ENCODE results near the gene MAMDC4.
"Not testable (repeated sequence)": the region's sequence is repeated elsewhere in the genome, so short reads cannot be mapped to it uniquely, and the experiment has no call there.

The MAMDC4 gene

DNA sequence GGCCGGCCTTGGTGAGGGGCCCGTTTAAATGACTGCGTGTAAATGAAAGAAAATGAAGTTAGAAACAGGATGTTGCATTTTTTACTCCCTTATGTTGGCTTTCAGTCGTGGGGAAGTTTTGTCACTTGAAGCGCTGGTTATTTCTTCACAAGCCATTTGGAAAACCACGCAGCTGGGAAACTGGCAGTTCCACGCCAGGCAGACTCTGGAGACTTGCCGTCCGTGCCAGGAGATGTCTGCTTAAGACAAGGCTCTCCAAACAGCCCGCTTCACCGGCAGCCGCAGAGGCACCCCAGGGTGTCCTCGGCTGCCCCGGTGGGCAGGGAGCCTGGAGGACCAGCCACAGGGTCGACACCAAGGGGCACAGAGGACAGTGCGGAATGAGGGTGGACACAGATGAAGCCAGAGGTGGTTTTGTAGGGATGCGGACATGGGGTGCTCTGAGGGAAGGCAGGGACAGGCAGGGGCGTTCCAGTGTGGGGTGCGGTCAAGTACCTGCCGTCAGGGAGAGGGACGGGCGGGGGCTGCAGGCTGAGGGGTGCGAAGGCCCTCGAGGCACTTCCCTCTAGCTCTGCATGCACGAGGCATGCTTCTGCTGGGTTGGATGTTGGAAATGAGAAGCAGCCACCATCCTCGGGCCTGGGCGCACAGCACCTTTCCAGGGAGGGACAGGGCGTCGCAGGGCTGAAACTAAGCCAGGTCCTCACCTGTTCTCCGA is 21.0 kb upstream of the MAMDC4 start:
- H3K4me3 ChIP-seq (ENCODE audit: low read length): no peak overlapping the region
- TF ChIP-seq CTCF (conservative IDR thresholded peaks at IDR 0.05; ENCODE audit: low read depth, low read length): no peak
- DNase-seq (ENCODE audit: low read depth): no peak

- no peak for DNase-seq (ENCODE audit: low read depth)
- H3K4me3 ChIP-seq (ENCODE audit: low read length): no peak overlapping the region
- no peak for TF ChIP-seq CTCF (conservative IDR thresholded peaks at IDR 0.05; ENCODE audit: low read depth, low read length)
These were observed 20.4 kb upstream of the MAMDC4 start for GRCh38 chr9:136831720-136832104.

DNA sequence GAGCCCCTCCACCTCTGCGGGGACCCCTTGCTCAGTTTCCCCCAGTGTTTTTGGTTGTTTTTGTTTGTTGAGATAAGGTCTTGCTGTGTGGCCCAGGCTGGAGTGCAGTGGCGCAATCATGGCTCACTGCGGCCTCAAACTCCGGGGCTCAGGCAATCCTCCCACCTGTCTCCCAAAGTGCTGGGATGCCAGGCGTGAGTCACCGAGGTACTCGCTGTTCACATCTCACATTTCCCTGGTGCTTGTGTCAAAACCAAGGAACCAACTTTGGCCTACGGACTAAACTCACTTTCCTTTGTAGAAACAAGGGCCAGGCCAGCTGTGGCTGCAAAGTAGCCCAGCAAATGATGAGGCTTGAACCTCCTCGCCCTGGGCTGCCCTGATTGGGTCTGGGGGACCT is 19.6 kb upstream of the MAMDC4 start:
- H3K4me3 ChIP-seq (ENCODE audit: low read length): no peak overlapping the region
- DNase-seq (ENCODE audit: low read depth): no peak
- no peak for TF ChIP-seq CTCF (conservative IDR thresholded peaks at IDR 0.05; ENCODE audit: low read depth, low read length)

DNA sequence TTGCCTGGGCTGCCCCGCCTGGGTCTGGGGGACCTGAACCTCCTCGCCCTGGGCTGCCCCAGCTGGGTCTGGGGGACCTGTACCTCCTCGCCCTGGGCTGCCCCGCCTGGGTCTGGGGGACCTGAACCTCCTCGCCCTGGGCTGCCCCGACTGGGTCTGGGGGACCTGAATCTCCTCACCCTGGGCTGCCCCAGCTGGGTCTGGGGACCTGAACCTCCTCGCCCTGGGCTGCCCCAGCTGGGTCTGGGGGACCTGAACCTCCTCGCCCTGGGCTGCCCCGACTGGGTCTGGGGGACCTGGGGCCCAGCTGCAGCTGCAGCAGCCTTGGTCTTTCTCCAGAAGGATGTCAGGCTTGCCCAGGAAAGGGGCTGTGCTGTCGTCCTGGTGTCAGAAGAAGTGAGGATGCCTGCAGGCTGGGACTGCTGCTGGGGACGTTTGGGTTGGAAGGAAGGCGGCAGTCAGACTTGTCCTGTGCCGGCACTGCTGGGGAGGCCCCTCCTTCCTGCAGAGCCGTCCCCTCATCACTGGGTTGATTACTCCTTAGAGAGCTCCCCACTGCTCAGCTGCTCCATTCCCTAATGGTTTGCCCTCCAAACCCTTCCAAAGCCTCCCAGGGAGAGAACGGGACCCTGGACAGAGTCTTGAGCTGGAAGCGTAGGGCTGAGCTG is 18.6 kb upstream of the MAMDC4 start:
- not testable (repeated sequence) for H3K4me3 ChIP-seq (ENCODE audit: low read length); DNase-seq (ENCODE audit: low read depth)

- no peak overlapping the region for H3K4me3 ChIP-seq (ENCODE audit: low read length)
- TF ChIP-seq CTCF (conservative IDR thresholded peaks at IDR 0.05; ENCODE audit: low read depth, low read length): no peak
These were observed 16.8 kb upstream of the MAMDC4 start for GRCh38 chr9:136835162-136835931.

GRCh38 chr9:136835932-136836904 is 15.9 kb upstream of the MAMDC4 start:
- no peak for DNase-seq (ENCODE audit: low read depth)
- no peak for TF ChIP-seq CTCF (conservative IDR thresholded peaks at IDR 0.05; ENCODE audit: low read depth, low read length)
- H3K4me3 ChIP-seq (ENCODE audit: low read length): no peak overlapping the region

More at GRCh38 chr9:136835162-136835931, 16.8 kb upstream of the MAMDC4 start:
- no peak for DNase-seq (ENCODE audit: low read depth)

Measured in retinal pigment epithelial cell (primary cell).